M059J (cell line): Measurements from ENCODE around the gene ATPAF2. TPM values are rescaled to one million over a fixed set of nuclear protein-coding genes. Genes with fewer than 3 reads are reported as not detected.

Experiments used
- DNase-seq: peaks from one replicate; pipeline ENCODE4 v3.0.0-alpha.2; 2012; ENCODE audit warnings: low read depth
- total RNA-seq: library from RNA; depleted of rRNA; stranded (reverse); fragments of >200 nt; shearing (Covaris generic); gene quantifications from 2 replicates; pipeline ENCODE4 v1.2.3, GENCODE V29; 2014

The ATPAF2 gene
- total RNA-seq, 1 experiment from 2014 or later, result 14.4 TPM

DNA sequence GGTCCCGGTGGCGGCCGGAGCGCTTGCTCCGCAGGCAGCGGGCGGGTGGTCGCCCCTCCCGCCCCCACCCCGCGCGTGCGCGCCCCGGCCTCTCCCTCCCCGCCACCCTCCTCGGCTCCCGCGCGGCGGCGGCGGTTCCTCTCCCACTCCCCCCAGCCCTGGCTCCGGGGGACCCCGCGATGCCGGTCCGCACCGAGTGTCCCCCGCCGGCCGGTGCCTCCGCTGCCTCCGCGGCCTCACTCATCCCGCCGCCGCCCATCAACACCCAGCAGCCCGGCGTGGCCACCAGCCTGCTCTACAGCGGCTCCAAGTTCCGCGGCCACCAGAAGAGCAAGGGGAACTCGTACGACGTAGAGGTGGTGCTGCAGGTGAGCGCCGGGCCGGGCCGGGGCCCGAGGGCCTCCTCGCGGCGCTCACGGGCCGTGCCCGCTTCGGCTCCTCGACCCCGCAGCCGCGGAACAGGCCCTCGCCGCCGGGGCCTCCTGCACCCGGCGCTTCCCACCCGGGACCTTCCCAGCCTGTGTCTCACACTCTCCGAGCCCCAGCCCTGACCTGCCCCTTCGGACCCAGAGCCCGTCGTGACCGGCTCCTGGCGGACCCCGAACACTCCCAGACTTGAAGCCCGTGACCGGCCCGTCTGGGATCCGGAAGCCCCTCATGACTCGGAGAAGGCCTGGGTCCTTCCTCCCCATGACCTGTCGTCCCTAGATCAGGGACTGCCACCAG is 730 bp upstream of the ATPAF2 start:
- DNase-seq, result peak; percentile 43

DNA sequence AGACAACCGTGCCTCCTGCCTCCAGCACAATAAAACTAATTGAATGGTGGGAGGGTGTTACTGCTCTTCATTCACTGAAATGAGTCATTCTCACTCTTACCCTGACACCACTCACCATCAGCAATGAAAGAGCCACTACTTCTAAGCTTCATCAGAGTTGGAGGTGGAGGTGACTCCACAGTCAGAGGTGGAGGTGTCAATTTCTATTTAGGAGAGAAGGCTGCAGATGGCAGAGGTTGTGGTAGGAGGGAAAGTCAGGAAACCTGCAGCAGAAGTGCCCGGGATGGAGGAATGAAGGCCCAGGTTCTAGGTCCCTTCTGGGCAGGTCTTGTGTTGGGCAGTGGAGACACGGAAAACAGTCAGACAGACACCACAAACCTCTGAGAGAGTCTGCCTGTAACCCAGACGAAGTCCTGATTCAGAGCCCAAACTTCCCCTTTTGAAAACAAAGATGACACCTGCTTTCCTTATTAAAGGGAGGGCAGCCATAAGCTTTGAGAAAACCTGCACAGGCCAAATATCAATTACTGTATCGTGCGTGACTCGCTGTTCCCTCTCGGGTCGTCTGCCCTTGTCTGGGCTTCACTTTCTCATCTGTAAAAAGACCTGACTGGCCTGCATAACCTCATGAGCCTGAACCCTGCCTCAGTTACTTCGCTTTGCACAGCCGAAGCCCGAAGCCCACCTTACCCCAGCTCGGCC is 668 bp downstream of the ATPAF2 start:
- peak; percentile 27 for DNase-seq

DNA sequence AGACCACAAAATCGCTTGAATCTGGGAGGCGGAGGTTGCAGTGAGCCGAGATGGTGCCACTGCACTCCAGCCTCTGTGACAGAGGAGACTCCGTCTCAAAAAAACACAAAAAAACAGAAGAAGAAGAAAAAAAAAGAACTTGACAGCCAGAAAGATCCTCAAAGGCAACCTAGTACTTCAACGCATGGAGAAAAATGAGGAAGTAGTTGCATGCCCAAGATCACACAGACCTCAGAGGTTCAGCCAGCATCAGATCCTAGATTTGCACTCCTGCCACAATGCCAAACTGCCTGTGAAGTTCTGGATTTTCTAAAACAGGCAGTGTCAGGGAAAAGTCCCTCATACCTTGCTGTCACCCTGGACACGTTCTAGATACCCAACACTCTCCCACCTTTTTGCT is 1.5 kb downstream of the ATPAF2 start:
- DNase-seq, result no peak

DNA sequence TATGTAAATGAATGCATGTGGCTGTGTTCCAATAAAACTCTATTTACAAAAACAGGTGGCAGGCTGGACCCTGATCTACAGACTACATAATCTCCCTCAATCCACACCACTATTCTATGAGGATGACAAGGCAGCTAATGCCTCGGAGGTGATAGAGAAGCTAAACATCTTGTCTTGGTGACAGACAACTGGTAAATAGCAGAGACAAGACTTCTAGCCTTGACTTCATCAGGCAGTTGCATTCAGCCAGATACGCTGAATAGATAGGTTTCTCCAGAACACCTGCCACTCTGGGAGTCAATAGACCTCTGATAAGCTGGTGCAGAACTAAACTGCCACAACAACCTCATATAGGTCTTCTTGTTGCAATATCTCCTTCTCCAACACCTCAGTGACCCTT is 3.3 kb downstream of the ATPAF2 start:
- no peak for DNase-seq

DNA sequence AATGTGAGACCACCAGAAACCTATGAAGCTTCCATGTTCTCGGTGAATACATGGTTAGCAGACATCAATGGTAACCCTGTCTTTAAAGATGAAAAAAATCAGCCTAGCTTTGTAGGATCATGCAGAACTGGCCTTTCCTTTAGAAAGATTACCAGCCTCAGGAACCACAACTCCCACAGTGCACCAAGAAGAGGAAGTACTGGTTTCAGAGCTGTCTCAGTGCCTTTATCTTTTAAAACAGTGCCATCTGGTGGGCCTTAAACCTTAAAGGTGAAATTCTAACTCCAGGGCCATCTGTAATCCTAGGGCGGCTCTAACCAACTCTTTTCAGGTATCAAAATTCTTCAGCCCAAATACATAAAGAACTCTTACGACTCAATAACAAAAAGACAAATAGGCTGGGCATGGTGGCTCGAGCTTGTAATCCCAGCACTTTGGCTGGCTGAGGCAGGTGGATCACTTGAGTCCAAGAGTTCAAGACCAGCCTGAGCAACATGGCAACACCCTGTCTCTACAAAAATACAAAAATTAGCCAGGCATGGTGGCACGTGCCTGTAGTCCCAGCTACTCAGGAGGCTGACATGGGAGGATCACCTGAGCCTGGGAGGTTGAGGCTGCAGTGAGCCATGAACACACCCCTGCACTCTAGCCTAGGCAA is 5.4 kb downstream of the ATPAF2 start:
- peak; percentile 85 for DNase-seq

DNA sequence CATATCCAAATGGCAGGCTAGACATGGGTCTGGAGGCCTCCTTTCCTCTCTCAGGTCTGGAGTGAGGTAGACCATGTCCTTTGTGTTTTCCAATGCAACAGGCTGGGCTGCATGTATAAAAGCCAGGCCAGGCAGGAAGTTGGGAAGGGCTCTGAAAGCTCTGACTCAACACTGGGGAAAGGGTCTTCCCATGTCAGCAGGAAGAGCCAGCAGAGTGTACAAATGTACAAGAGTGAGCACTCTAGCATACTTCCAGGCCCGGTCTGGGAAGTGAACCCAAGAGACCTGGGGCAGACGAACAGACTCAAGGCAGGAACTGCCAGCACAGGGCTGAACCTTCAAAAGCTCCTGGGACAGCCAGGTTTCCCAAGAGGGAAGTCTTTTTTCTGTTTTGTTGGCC is 7.0 kb downstream of the ATPAF2 start:
- DNase-seq, result peak; percentile 56

DNA sequence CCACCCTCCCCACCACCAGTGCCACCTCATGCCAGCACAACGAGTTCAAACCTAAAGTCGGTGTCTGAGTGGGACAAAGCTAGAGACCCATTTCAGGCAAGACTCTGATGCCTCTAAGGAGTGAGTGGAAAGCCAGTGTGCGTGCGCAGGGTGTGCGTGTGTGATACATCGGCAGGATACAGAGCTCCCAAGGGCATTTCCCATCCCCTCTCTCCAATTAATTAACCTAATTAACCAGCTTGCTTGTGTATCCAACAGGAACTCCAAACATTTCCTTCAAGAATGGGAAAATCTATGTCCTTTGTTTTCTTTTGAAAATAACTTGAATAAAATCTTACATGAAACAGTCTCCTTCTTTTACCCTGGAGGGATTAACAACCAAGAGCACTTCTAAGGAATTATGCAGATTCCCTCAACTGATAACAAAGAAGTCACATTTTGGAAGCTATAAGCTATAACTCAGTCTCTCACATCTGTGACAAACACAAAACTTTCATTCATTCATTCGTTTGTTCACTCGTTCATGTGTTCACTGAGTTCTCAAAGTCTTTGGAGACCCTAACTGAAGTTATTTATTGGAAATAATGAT is 9.9 kb downstream of the ATPAF2 start:
- DNase-seq, result no peak

DNA sequence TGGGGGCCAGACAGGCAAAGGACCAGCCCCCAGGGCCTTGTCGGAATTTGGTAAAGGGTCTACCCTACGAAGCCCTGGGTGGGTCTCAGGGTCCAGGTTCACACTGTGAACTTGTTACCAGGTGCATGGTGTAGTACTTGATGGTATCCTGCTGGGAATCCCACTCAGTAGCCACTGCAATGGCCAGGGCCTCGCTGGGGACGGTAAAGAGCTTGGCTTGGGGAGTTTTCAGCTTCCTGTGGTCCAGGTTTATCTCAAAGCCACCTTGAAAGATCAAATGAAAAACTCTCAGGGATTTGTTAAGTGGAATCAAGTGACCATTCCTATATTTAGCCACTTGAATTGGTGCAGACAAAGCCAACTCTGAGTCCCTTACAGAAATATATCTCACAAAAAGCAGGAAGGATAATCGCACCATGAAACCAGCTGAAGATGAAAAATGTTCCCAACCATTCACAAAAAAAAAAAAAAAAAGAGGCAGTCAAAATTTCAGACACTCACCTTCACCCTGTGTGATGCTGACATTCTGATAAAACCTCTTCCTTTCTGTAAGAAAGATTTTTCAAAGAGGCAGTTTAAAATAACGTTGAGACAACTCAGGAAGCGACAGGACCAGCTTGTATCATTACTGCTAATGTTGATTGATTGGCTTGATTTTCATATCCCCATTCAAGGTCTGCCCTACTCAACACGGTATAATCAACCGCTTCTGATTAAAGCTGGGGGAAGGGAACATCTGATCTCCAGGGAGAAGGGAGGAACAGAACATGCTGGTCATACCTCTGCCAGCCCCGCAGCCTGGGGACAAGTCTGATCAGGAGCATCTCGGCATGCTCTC is 10.6 kb downstream of the ATPAF2 start:
- no peak for DNase-seq

DNA sequence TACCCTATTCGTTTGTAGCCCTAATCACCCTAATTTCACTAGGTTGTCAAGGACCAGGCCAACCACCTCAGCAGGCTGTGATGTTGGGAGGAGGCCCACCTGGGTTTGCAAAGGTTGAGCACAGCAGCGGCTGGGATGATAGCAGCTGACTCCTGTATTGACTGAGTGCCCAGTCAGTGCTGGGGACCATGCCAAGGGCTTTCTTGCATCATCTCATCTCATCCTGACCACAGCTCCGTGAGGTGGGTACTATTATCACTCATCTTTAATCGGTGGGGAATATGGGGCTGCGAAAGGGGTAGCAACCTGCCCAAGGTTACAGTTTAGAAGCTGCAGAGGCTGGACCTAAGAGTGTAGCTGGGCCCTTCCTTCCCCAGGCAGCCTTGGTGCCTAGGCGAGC is 11.7 kb downstream of the ATPAF2 start:
- peak; percentile 39 for DNase-seq

DNA sequence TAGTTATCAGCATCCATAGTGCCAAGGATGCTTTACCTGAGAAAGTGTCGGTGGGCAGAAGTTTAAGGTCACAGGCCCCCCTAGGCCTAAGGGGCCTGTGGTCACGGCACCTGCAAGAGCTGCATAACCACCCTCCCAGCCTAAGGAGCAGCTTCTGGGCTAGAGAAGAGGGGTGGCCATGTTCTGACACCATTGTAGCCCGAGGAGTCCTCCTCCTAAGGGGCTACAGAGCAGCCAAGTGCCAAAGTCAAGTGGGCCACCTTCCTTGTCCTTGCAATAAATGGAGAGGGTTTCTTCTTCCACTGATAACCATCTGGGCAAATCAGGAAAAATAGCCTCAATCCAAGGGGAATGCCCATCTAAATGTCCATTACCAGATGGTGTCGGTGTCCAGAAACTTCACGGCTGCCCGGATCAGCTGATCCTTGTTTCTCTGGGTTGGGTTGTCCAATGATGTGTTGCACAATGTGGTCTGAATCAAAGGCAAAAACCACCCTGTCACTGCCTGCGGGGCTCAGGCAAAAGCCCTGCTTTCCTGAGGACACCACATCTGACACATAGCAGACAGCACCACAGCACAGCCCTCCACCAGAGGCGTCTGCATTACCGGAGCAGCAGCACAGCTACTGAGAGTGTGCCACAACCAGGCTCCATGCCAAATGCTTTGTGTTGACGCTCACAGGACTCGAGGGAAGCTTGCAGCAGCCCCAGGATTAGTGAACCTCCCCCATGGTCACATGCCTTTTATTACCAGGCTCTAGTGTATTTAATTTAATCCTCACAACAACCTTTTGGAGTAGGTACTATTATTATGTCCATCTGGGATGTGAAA is 12.8 kb downstream of the ATPAF2 start:
- DNase-seq, result peak; percentile 97

DNA sequence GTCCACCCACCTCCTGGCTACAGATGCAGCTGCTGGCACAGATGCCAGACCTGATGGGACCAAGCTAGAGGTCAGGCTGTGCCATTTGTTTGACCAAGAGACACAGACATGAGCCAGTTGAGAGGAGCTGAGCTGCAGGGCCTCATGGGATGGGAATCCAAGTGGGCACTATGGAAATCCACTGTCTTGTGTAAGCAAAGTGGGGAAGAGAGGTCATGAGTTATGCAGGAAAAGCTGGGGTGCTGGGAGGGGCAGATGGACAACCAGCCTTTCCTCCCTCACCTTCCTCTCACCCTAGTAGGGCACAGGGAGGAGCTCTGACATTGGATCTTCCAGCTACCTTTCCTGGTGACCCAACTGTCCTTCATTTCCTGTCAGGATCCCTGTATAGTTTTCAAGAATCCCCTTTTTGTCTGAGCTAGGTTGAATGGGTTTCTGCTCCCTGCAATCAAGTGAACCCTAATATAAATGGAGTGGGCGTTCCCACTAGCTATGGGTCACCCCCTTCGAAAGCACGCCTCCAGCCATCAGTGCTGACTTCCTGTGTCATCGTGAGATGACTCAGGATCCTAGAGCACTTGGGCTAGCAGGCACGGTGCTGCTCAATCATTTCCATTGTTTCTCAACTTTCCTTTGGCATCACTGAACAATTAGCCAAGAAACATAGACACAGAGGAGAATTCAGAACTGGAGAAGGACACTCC is 13.6 kb downstream of the ATPAF2 start:
- peak; percentile 92 for DNase-seq

DNA sequence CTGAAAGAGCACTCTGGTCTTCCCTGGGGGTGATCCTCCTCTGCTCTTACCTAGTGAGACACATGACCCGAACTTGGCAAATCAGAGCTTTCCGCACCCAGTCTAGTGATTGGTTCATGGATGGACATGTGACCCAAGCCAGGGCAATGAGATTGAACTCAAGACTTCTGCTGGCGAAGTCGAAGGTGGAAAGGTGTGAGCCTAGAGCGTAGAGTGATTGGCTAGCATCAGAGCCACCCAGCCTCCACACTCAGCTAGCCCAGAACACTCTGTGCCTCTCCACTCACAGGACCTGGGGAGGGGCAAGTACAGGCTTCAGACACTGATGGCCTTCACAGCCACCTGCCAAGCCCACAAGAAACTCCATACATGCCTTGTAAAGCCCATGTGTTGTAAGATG is 17.6 kb downstream of the ATPAF2 start:
- DNase-seq, result no peak

DNA sequence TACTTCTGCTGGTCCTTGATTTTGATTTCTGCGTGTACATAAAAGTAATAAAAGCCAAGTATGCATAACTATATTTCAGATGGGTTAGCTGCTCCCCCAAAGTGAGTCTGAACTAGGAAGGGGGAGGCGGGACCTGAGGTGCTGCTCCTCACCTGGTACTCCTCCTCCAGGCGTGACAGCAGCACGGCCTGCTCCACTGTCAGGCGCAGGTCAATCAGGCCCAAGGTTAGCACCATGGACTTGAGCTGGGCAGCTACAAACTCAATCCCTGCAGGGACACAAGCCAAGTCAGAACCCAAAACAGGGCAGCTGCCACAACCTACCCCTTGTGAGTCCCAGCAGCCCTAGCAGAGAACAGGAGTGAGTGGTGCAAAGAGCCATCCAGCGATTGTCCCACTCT is 18.0 kb downstream of the ATPAF2 start:
- DNase-seq, result no peak

DNA sequence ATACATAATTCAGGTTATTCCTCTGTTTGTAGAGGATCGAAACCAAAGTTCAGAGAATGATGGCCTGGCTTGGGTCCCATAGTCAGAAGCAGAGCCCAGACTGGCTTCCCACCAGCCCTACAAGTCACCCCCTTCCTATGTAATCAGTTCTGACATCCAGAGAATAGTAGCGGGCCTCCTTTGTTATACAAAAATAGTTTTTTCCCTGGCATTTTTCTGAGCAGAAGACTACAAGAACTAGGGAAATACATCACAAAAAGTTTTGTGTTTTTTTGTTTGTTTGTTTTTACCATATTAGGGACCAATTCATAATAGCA is 19.2 kb downstream of the ATPAF2 start:
- no peak for DNase-seq

DNA sequence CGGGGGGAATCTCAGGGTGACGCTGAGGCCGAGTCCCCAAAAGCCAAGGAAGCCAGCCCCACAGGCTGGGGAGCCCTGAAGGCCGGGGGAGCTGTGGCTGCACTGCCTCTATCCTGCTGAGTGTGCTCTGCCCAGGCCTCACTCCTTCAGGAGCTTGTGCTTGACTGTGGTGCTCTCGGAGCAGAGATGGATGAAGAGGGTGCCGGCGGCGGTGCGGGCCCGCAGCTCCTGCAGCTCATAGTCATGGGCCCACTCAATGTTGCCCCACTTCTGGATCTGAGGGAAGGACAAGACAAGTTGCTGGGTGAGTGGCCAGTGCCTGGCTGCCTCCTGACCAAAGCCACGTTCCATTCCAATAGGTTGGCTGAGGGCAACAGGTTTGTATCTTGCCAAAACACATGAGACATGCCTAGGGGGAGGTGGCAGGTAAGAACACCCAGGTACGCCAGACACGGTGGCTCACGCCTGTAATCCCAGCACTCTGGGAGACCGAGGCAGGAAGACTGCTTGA is 20.5 kb downstream of the ATPAF2 start:
- no peak for DNase-seq

DNA sequence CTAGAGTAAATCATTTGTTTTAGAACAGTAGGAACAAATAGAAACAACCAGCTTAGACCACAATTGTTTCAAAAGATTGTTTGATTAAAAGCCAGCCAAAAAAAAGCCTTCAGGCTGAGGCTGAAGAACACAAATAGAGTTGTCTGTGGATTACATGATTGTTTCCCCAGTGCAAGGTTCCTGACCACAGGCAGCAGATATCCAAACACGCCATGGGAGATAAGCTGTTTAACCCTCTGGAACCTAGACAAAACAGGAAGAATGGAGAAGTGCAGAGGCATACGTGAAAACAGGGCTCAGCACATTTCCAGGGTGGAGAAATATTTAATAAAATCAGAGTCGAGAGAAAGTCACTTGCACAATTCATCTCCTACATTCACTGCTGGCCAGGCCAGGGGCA is 21.0 kb downstream of the ATPAF2 start:
- peak; percentile 28 for DNase-seq

DNA sequence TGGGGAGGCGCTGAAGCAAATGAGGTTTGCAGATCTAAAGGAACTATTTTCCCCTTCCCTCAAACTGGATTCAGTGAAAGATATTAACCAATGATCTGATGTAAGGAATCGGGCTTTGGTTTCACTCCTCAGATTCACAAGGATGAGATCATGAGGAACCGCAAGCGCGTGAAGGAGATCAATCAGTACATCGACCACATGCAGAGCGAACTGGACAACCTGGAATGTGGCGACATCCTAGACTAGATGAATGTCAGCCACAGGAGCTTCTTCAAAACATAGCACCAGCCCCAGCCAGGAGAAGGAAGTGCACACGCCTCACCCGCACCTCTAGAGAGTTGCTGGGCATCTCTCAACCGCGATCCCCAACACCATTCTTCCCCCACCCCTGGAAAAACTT is 22.5 kb downstream of the ATPAF2 start:
- no peak for DNase-seq

DNA sequence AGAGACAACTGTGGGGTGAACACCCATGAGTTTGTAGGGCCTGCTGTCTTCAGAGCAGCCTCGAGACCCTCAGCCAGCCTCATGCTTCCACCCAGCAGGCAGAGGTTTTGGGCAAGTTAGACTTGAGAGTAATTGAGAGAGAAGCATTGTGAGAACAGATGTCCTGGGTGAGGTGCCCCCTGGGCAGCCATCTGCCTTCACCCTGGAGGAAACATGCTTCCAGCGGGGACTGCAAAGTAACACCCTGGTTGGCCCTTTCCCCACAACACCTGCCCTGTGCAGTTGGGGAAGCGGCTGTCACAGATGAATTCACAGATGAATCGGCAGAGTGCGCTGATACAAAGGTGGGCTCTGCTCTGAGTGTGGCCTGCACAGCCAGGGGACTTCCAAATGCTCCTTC is 23.4 kb downstream of the ATPAF2 start:
- DNase-seq, result no peak

DNA sequence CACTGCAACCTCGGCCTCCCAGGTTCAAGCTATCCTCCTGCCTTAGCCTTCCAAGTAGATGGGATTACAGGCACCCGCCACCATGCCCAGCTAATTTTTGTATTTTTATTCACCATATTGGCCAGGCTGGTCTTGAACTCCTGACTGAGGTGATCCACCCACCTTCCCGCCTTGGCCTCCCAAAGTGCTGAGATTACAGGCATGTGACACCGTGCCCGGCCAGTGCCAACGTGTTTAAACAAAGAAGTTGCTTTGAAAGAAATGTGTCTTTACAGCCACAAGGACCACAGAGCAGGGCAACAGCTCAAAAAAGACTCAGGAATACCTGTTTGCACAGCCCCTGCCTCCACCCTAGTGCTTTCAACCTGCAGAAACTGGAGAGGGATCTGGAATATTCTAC is 25.0 kb downstream of the ATPAF2 start:
- DNase-seq, result no peak

DNA sequence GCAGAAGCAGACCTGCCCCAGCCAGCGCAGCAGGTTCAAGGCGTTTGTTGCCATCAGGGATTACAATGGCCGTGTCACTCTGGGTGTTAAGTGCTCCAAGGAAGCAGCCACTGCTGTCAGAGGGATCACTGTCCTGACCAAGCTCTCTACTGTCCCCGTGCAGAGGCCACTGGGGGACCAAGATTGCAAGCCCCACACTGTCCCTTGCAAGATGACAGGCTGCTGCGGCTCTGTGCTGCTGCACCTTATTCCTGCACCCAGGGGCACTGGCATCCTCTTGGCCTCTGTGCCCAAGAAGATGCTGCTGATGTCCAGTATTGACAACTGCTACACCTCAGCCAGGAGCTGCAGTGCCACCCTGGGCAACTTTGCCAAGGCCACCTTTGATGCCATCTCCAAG is 27.7 kb downstream of the ATPAF2 start:
- DNase-seq, result no peak
